ENCODE measurements around the gene TRMU. TPM values are rescaled to one million over a fixed set of nuclear protein-coding genes. Genes with fewer than 3 reads are reported as not detected.

The TRMU gene
- total and polyA plus RNA-seq, 2 of the 8 experiments (the other 6 are each of a cell fraction or from before 2014, with no cell fraction given) = 43.4 to 70.6 TPM

DNA sequence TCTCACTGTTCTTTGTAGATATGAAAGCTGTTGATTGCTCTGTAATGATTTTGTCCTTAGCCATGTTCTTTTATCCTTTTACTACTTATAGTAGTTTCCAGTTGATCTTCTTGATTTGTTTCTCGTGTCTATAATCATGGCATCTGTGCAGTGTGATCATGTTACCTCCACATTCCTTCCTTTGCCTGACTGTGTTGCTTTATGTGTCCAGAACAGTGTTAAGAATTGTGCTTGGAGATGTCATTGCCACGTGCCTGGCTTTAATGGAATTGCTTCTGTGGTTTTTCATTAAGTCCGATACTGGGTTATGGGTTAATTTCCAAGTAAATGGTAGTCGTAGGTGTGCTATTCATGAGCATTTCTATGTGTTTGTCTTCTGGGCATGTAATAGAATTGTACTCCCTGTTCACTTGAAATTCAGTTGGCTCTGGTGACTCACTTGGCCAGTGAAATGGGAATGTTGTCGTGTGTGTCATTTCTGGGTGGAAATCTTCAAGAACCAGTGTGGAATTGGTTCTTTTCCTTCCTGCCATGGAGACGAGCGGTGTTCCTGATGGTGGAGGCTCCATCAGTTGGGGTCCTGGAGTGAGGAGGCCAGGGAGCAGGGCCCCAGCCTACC lies 32.1 kb upstream of the TRMU start:
- no peak overlapping the region for H4K8ac ChIP-seq (ENCODE audit: extremely low read depth, insufficient read depth, low read length)
- peaks cover 6% of the 10 kb centered on the region for H3K79me1 ChIP-seq (ENCODE audit: low read depth, low read length)
- no peak overlapping the region for H2BK5ac ChIP-seq (ENCODE audit: low read depth, low read length)
- no peak overlapping the region for H4K91ac ChIP-seq (replicated peaks; ENCODE audit: insufficient read length, low read length)
- DNase-seq (ENCODE audit: low read depth in 1 of 2, low spot score in 2 of 2) = no peak
- no peak overlapping the region for H3K23ac ChIP-seq (ENCODE audit: insufficient read length)
- POLR2A ChIA-PET (ENCODE audit: partially characterized antibody) = interaction anchor here (1.2 kb wide), 1 partner anchor 26 kb away, joined by 3 read pairs; no protein-coding TSS in a partner anchor
- no peaks in the 10 kb centered on the region for H3K9me3 ChIP-seq (ENCODE audit: insufficient read depth in 2 of 2, low read depth in 1 of 2, low read length in 1 of 2)
- H3K56ac ChIP-seq (replicated peaks; ENCODE audit: insufficient read length, low read depth, low read length) = no peak overlapping the region
- no peak overlapping the region for H3K27ac ChIP-seq (ENCODE audit: low read depth, low read length)
- H3K14ac ChIP-seq (ENCODE audit: insufficient read length) = no peak overlapping the region
- no peaks in the 10 kb centered on the region for H3K4me1 ChIP-seq (replicated peaks in 1 of 4; ENCODE audit: control insufficient read depth in 3 of 4, insufficient read depth in 4 of 4, low read length in 3 of 4)
- CTCF ChIA-PET (ENCODE audit: partially characterized antibody) = interaction anchor here (0.6 to 2.4 kb wide), 4 partner anchors 10 to 181 kb away, joined by 3 to 7 read pairs (median 3); no protein-coding TSS in a partner anchor
- H2BK20ac ChIP-seq (ENCODE audit: low read length) = no peak overlapping the region
- peaks cover 8 to 32% (median 18%) of the 10 kb centered on the region in 4 experiments; a peak in 7 of 8 replicates for H3K36me3 ChIP-seq (ENCODE audit: control insufficient read depth in 2 of 4, insufficient read depth in 4 of 4, low read length in 3 of 4)
- WGBS, 2 experiments (ENCODE audit: extremely low coverage in 1 of 2, insufficient coverage in 1 of 2, insufficient read length in 1 of 2, insufficient replicate concordance in 2 of 2, low coverage in 1 of 2, low lambda C conversion rate in 2 of 2, missing lambda C conversion rate in 1 of 2) = 95% methylated on average over 7 of the region's 7 CpGs; no CpG with 5 or more reads in 1 of the 2 experiments
- H3K9ac ChIP-seq (replicated peaks in 1 of 4; ENCODE audit: extremely low read depth in 1 of 4, low read depth in 3 of 4, low read length in 3 of 4) = peak overlapping the region in 1 of 4 experiments; percentile 9; a peak in 1 of 7 replicates
- H4K20me1 ChIP-seq (replicated peaks in 1 of 2; ENCODE audit: control insufficient read depth in 1 of 2, insufficient read depth in 2 of 2, low read length in 2 of 2) = peaks cover 6% of the 10 kb centered on the region in 2 experiments
- peaks cover 3 to 29% of the 10 kb centered on the region in 2 experiments; a peak in 3 of 4 replicates for H3K79me2 ChIP-seq (ENCODE audit: control insufficient read depth in 1 of 2, insufficient read depth in 2 of 2, low read length in 2 of 2)
- TF ChIP-seq YY1 (IDR thresholded peaks at IDR 0.05; ENCODE audit: low read depth, low read length) = no peak
- TF ChIP-seq MAFK (IDR thresholded peaks at IDR 0.05; ENCODE audit: low read depth, low read length) = no peak
- no peak for TF ChIP-seq GTF2F1 (IDR thresholded peaks at IDR 0.05; ENCODE audit: borderline replicate concordance, low read depth, low read length)
- no peak for FAIRE-seq
- H3K23me2 ChIP-seq (ENCODE audit: low read depth, low read length) = no peaks in the 10 kb centered on the region
- no peak overlapping the region for H3K18ac ChIP-seq (ENCODE audit: extremely low read depth, low read length)
- no peak overlapping the region for H3K4me3 ChIP-seq (ENCODE audit: extremely low read depth in 1 of 4, insufficient read depth in 2 of 4, low read depth in 3 of 4, low read length in 4 of 4)
- H3K27me3 ChIP-seq (replicated peaks in 1 of 4; ENCODE audit: control insufficient read depth in 3 of 4, extremely low read depth in 1 of 4, insufficient read depth in 3 of 4, low read length in 3 of 4) = no peaks in the 10 kb centered on the region
- no peak overlapping the region for H2BK15ac ChIP-seq (ENCODE audit: low read length)
- H4K5ac ChIP-seq (ENCODE audit: insufficient read length, low read depth, low read length) = no peak overlapping the region
- H3K4me2 ChIP-seq (ENCODE audit: insufficient read depth in 1 of 2, low read depth in 2 of 2, low read length in 2 of 2) = no peak overlapping the region
- H2BK120ac ChIP-seq (replicated peaks; ENCODE audit: low read depth, low read length) = no peak overlapping the region
- H3K4ac ChIP-seq (replicated peaks; ENCODE audit: insufficient read length, low read depth, low read length) = no peak overlapping the region
- no peak overlapping the region for H2BK12ac ChIP-seq (ENCODE audit: low read depth, low read length)
- H2AK5ac ChIP-seq (ENCODE audit: low read depth, low read length) = no peak overlapping the region
- no peak overlapping the region for H2AFZ ChIP-seq (ENCODE audit: low read length)
